Left ventricle myocardium inferior (tissue), 1 donor: Measurements from ENCODE around the gene RERE. TPM values are rescaled to one million over a fixed set of nuclear protein-coding genes. Genes with fewer than 3 reads are reported as not detected.
A peak's percentile ranks its signal among the peaks of the same experiment; 100 is the strongest.
"Not testable (repeated sequence)": the region's sequence is repeated elsewhere in the genome, so short reads cannot be mapped to it uniquely, and the experiment has no call there.

Experiments used
- DNase-seq: peaks from one replicate; pipeline ENCODE4 v3.0.0-alpha.2; 2020
- H3K27ac ChIP-seq: fragments of 200-600 bp; replicated peaks from 2 replicates; pipeline ENCODE4 v1.8.0; 2021
- H3K27me3 ChIP-seq: fragments of 200-600 bp; 2 replicates; pipeline ENCODE4 v1.8.0; 2021; ENCODE audit warnings: low read depth
- H3K36me3 ChIP-seq: fragments of 200-600 bp; 2 replicates; pipeline ENCODE4 v1.8.0; 2021
- H3K4me1 ChIP-seq: fragments of 200-600 bp; 2 replicates; pipeline ENCODE4 v1.8.0; 2021
- H3K4me3 ChIP-seq: fragments of 200-600 bp; 2 replicates; pipeline ENCODE4 v1.8.0; 2021; ENCODE audit warnings: mild to moderate bottlenecking, moderate library complexity
- H3K9me3 ChIP-seq: fragments of 200-600 bp; replicated peaks from 2 replicates; pipeline ENCODE4 v1.8.0; 2021
- intact Hi-C: fragments of 100-400 bp; cut with micrococcal nuclease; formaldehyde crosslinking; loops from one replicate; pipeline ENCODE4 v1.11.0; 2022
- total RNA-seq: library from RNA; stranded (reverse); fragmentation: NEBNext Ultra II Directional; extraction: Animal tissue kit (Norgen Biotek cat#: 25700); gene quantifications from one replicate; pipeline ENCODE4 v1.2.1, GENCODE V29; 2021
- TF ChIP-seq, protein P1 (sequence below): fragments of 200-600 bp; IDR thresholded peaks from 2 replicates; pipeline ENCODE4 v1.8.0; 2021; ENCODE audit warnings: antibody characterized with exemption, mild to moderate bottlenecking, borderline replicate concordance
- donor health status: DM: no; HTN: yes; CAD: no; lungs with severe emphysema.

RERE gene
- total RNA-seq, 1 donor from 2014 or later: 141 TPM

GRCh38 chr1:8728464-8728863 is 89.0 kb downstream of the RERE start:
- H3K4me3 ChIP-seq: no peak overlapping the region
- intact Hi-C loops: loop anchor here (2.0 kb wide), 1 partner anchor 168 kb away; no protein-coding TSS in a partner anchor
- peaks cover 16% of the 10 kb centered on the region for H3K9me3 ChIP-seq
- TF ChIP-seq, protein P1, sequence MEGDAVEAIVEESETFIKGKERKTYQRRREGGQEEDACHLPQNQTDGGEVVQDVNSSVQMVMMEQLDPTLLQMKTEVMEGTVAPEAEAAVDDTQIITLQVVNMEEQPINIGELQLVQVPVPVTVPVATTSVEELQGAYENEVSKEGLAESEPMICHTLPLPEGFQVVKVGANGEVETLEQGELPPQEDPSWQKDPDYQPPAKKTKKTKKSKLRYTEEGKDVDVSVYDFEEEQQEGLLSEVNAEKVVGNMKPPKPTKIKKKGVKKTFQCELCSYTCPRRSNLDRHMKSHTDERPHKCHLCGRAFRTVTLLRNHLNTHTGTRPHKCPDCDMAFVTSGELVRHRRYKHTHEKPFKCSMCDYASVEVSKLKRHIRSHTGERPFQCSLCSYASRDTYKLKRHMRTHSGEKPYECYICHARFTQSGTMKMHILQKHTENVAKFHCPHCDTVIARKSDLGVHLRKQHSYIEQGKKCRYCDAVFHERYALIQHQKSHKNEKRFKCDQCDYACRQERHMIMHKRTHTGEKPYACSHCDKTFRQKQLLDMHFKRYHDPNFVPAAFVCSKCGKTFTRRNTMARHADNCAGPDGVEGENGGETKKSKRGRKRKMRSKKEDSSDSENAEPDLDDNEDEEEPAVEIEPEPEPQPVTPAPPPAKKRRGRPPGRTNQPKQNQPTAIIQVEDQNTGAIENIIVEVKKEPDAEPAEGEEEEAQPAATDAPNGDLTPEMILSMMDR: no peak
- no peak overlapping the region for H3K27ac ChIP-seq
- DNase-seq: no peak
- no peaks in the 10 kb centered on the region for H3K27me3 ChIP-seq
- peaks cover 24% of the 10 kb centered on the region for H3K4me1 ChIP-seq
- no peaks in the 10 kb centered on the region for H3K36me3 ChIP-seq

- H3K4me1 ChIP-seq: peaks cover 30% of the 10 kb centered on the region
- no peaks in the 10 kb centered on the region for H3K36me3 ChIP-seq
- no peak overlapping the region for H3K27ac ChIP-seq
- intact Hi-C loops: loop anchor here (2.0 kb wide), 1 partner anchor 167 kb away; no protein-coding TSS in a partner anchor
- TF ChIP-seq, protein P1: no peak
- no peaks in the 10 kb centered on the region for H3K27me3 ChIP-seq
- peak; percentile 44 for DNase-seq
- no peak overlapping the region for H3K4me3 ChIP-seq
- peaks cover 16% of the 10 kb centered on the region for H3K9me3 ChIP-seq
Measured at GRCh38 chr1:8727809-8728213, 89.6 kb downstream of the RERE start.

DNA sequence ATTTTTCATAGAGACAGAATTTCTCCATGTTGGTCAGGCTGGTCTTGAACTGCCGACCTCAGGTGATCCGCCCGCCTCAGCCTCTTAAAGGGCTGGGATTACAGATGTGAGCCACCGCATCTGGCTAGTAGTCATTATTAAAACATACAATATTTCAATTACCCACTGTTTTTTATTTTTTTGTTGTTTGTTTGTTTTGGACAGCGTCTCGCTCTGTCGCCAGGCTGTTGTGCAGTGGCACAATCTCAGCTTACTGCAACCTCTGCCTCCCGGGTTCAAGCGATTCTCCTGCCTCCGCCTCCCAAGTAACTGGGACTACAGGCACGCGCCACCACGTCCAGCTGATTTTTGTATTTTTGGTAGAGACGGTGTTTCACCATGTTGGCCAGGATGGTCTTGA is 90.1 kb downstream of the RERE start:
- peaks cover 31% of the 10 kb centered on the region for H3K4me1 ChIP-seq
- intact Hi-C loops, H3K36me3 ChIP-seq, H3K27ac ChIP-seq, H3K27me3 ChIP-seq, DNase-seq, H3K4me3 ChIP-seq: not testable (repeated sequence)
- H3K9me3 ChIP-seq: peaks cover 15% of the 10 kb centered on the region

DNA sequence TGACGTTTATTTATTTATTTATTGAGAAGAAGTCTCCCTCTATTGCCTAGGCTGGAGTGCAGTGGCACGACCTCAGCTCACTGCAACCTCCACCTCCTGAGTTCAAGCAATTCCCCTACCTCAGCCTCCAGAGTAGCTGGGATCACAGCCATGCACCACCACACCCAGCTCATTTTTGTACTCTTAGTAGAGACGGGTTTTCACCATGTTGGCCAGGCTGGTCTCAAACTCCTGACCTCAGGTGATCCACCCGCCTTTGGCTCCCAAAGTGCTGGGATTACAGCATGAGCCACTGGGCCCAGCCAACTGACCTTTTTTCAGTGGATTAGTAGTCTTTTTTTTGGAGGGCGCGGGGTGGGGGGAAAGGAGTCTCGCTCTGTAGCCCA is 90.6 kb downstream of the RERE start:
- H3K4me3 ChIP-seq, H3K9me3 ChIP-seq, DNase-seq, H3K27ac ChIP-seq, H3K36me3 ChIP-seq, intact Hi-C loops, H3K27me3 ChIP-seq: not testable (repeated sequence)
- peaks cover 35% of the 10 kb centered on the region for H3K4me1 ChIP-seq

DNA sequence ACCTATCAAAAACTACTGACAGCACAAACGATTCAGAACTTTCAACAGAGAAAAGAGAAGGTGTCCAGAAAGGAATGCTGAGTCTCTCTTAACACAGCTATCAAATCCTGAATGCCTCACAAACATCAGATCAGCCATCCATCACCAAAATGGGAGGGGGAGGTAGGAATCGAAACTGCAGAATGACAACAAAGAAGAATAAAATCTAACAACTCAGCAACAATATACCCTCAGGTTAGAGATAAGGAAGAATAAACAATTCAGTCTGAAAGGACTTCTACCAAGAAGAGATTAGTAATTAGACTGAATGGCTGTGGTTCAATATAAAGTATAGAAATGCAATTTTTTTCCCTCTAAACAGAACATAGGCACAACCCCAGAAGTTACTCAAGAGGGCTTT is 94.4 kb downstream of the RERE start:
- intact Hi-C loops: no loop called here
- Histone ChIP-seq H3K4me1 (peaks cover 42% of the 10 kb centered on the region), H3K27ac (no peak overlapping the region)

GRCh38 chr1:8722366-8722765 is 95.1 kb downstream of the RERE start:
- no peaks in the 10 kb centered on the region for H3K27me3 ChIP-seq
- H3K4me3 ChIP-seq: no peak overlapping the region
- intact Hi-C loops: no loop called here
- no peak for DNase-seq
- H3K4me1 ChIP-seq: peaks cover 36% of the 10 kb centered on the region
- no peaks in the 10 kb centered on the region for H3K9me3 ChIP-seq
- TF ChIP-seq, protein P1: no peak
- H3K27ac ChIP-seq: no peak overlapping the region
- no peaks in the 10 kb centered on the region for H3K36me3 ChIP-seq

More for the DNA sequence above, 94.4 kb downstream of the RERE start:
- TF ChIP-seq, protein P1: no peak
- Histone ChIP-seq H3K27me3 (no peaks in the 10 kb centered on the region), H3K36me3 (no peaks in the 10 kb centered on the region), H3K4me3 (no peak overlapping the region), H3K9me3 (no peaks in the 10 kb centered on the region)
- no peak for DNase-seq
